ENCODE results near the gene SLC6A13. TPM values are rescaled to one million over a fixed set of nuclear protein-coding genes. Genes with fewer than 3 reads are reported as not detected.
"Not testable (repeated sequence)": the region's sequence is repeated elsewhere in the genome, so short reads cannot be mapped to it uniquely, and the experiment has no call there.

The SLC6A13 gene
- total RNA-seq, 1 donor from 2014 or later = not detected

- no peak for DNase-seq (ENCODE audit: low read depth)
- peak; percentile 57 for TF ChIP-seq CTCF (conservative IDR thresholded peaks at IDR 0.05; ENCODE audit: low read depth, low read length)
- peak overlapping the region; percentile 49 for H3K4me3 ChIP-seq (ENCODE audit: low read depth, low read length)
Observed at GRCh38 chr12:188910-189621, 73.6 kb downstream of the SLC6A13 start.

GRCh38 chr12:187986-188909, 74.4 kb downstream of the SLC6A13 start:
- not testable (repeated sequence) for DNase-seq (ENCODE audit: low read depth)
- H3K4me3 ChIP-seq (ENCODE audit: low read depth, low read length) = peak overlapping the region; percentile 49

GRCh38 chr12:186006-186625, 76.5 kb downstream of the SLC6A13 start:
- DNase-seq (ENCODE audit: low read depth) = no peak
- TF ChIP-seq CTCF (conservative IDR thresholded peaks at IDR 0.05; ENCODE audit: low read depth, low read length) = no peak
- no peak overlapping the region for H3K4me3 ChIP-seq (ENCODE audit: low read depth, low read length)

- TF ChIP-seq CTCF (conservative IDR thresholded peaks at IDR 0.05; ENCODE audit: low read depth, low read length) = no peak
- DNase-seq (ENCODE audit: low read depth) = no peak
- H3K4me3 ChIP-seq (ENCODE audit: low read depth, low read length) = no peak overlapping the region
Observed at GRCh38 chr12:185576-185955, 77.1 kb downstream of the SLC6A13 start.

GRCh38 chr12:184811-185575, 77.6 kb downstream of the SLC6A13 start:
- no peak for DNase-seq (ENCODE audit: low read depth)
- H3K4me3 ChIP-seq (ENCODE audit: low read depth, low read length) = no peak overlapping the region
- TF ChIP-seq CTCF (conservative IDR thresholded peaks at IDR 0.05; ENCODE audit: low read depth, low read length) = no peak

- DNase-seq (ENCODE audit: low read depth) = no peak
- no peak overlapping the region for H3K4me3 ChIP-seq (ENCODE audit: low read depth, low read length)
- no peak for TF ChIP-seq CTCF (conservative IDR thresholded peaks at IDR 0.05; ENCODE audit: low read depth, low read length)
Observed at GRCh38 chr12:182381-182892, 80.2 kb downstream of the SLC6A13 start.

All from epithelial cell of proximal tubule (primary cell).